ENCODE measurements around the gene TMEM134. TPM values are rescaled to one million over a fixed set of nuclear protein-coding genes. Genes with fewer than 3 reads are reported as not detected.

TMEM134 gene
- total RNA-seq, 1 experiment from 2014 or later = 99.7 TPM

Small RNA genes lying within 50 kb of the gene (small RNA-seq; reads per million reads assigned to genes)
- gene MIR6752 = not detected

Other genes with a start within 250 kb of the TMEM134 start
- gene GRK2, start 202.8 kb downstream of the TMEM134 start, total RNA-seq (2014; rRNA removed; shearing (Covaris generic); ENCODE audit: low replicate concordance) = 94.7 and 190 TPM in 2 replicates
- 31.3 and 91.8 TPM in 2 replicates for gene ANKRD13D, start 179.9 kb downstream of the TMEM134 start, total RNA-seq (2014; rRNA removed; shearing (Covaris generic); ENCODE audit: low replicate concordance)
- gene SSH3, start 165.7 kb downstream of the TMEM134 start, total RNA-seq (2014; rRNA removed; shearing (Covaris generic); ENCODE audit: low replicate concordance) = 0.61 and 0.82 TPM in 2 replicates
- gene POLD4, start 115.7 kb downstream of the TMEM134 start, total RNA-seq (2014; rRNA removed; shearing (Covaris generic); ENCODE audit: low replicate concordance) = 362 and 684 TPM in 2 replicates
- 6.4 and 13.9 TPM in 2 replicates for gene CLCF1, start 95.7 kb downstream of the TMEM134 start, total RNA-seq (2014; rRNA removed; shearing (Covaris generic); ENCODE audit: low replicate concordance)
- gene RAD9A, start 77.3 kb downstream of the TMEM134 start, total RNA-seq (2014; rRNA removed; shearing (Covaris generic); ENCODE audit: low replicate concordance) = 14.8 and 19.2 TPM in 2 replicates
- 218 and 332 TPM in 2 replicates for gene PPP1CA, start 67.4 kb downstream of the TMEM134 start, total RNA-seq (2014; rRNA removed; shearing (Covaris generic); ENCODE audit: low replicate concordance)
- 52.4 and 122 TPM in 2 replicates for gene TBC1D10C, start 65.2 kb downstream of the TMEM134 start, total RNA-seq (2014; rRNA removed; shearing (Covaris generic); ENCODE audit: low replicate concordance)
- 0.18 TPM in 1 of 2 replicates, not detected in the other for gene CARNS1, start 53.6 kb downstream of the TMEM134 start, total RNA-seq (2014; rRNA removed; shearing (Covaris generic); ENCODE audit: low replicate concordance)
- 48.9 and 83.6 TPM in 2 replicates for gene RPS6KB2, start 40.8 kb downstream of the TMEM134 start, total RNA-seq (2014; rRNA removed; shearing (Covaris generic); ENCODE audit: low replicate concordance)
- gene PTPRCAP, start 31.6 kb downstream of the TMEM134 start, total RNA-seq (2014; rRNA removed; shearing (Covaris generic); ENCODE audit: low replicate concordance) = 161 and 348 TPM in 2 replicates
- gene CORO1B, start 25.8 kb downstream of the TMEM134 start, total RNA-seq (2014; rRNA removed; shearing (Covaris generic); ENCODE audit: low replicate concordance) = 15.5 and 40.6 TPM in 2 replicates
- not detected in 2 replicates for gene GPR152, start 16.5 kb downstream of the TMEM134 start, total RNA-seq (2014; rRNA removed; shearing (Covaris generic); ENCODE audit: low replicate concordance)
- 0.29 TPM in 1 of 2 replicates, not detected in the other for gene CABP4, start 13.9 kb downstream of the TMEM134 start, total RNA-seq (2014; rRNA removed; shearing (Covaris generic); ENCODE audit: low replicate concordance)
- 51.8 and 119 TPM in 2 replicates for gene AIP, start 13.8 kb upstream of the TMEM134 start, total RNA-seq (2014; rRNA removed; shearing (Covaris generic); ENCODE audit: low replicate concordance)
- gene PITPNM1, start 36.1 kb upstream of the TMEM134 start, total RNA-seq (2014; rRNA removed; shearing (Covaris generic); ENCODE audit: low replicate concordance) = 79.6 and 149 TPM in 2 replicates
- 91.5 and 106 TPM in 2 replicates for gene CDK2AP2, start 38.9 kb upstream of the TMEM134 start, total RNA-seq (2014; rRNA removed; shearing (Covaris generic); ENCODE audit: low replicate concordance)
- not detected in 2 replicates for gene CABP2, start 54.2 kb upstream of the TMEM134 start, total RNA-seq (2014; rRNA removed; shearing (Covaris generic); ENCODE audit: low replicate concordance)
- gene GSTP1, start 114.6 kb upstream of the TMEM134 start, total RNA-seq (2014; rRNA removed; shearing (Covaris generic); ENCODE audit: low replicate concordance) = 1,085 and 1,200 TPM in 2 replicates
- 145 and 304 TPM in 2 replicates for gene NDUFV1, start 137.7 kb upstream of the TMEM134 start, total RNA-seq (2014; rRNA removed; shearing (Covaris generic); ENCODE audit: low replicate concordance)
- gene NUDT8, start 160.7 kb upstream of the TMEM134 start, total RNA-seq (2014; rRNA removed; shearing (Covaris generic); ENCODE audit: low replicate concordance) = 10.4 and 35.4 TPM in 2 replicates
- not detected in 2 replicates for gene TBX10, start 170.5 kb upstream of the TMEM134 start, total RNA-seq (2014; rRNA removed; shearing (Covaris generic); ENCODE audit: low replicate concordance)
- gene ACY3, start 181.5 kb upstream of the TMEM134 start, total RNA-seq (2014; rRNA removed; shearing (Covaris generic); ENCODE audit: low replicate concordance) = 0.89 and 2.2 TPM in 2 replicates
- gene ALDH3B2, start 205.4 kb upstream of the TMEM134 start, total RNA-seq (2014; rRNA removed; shearing (Covaris generic); ENCODE audit: low replicate concordance) = 1.6 and 1.8 TPM in 2 replicates